Spleen (tissue), 7 donors: Measurements from ENCODE around the gene TTC23L.

Experiments
- POLR2A ChIP-seq, 3 donors: fragments of 450-650 bp; IDR thresholded peaks; one replicate each; pipeline ENCODE4 v1.5.1; 2017; ENCODE audit warnings: antibody characterized with exemption in 3 of 3, mild to moderate bottlenecking in 1 of 3
- POLR2AphosphoS5 ChIP-seq, 3 donors: sonication (generic); formaldehyde crosslinking; IDR thresholded peaks; one replicate each; pipeline ENCODE4 v1.5.1; 2017; ENCODE audit warnings: antibody characterized with exemption in 3 of 3
- TF ChIP-seq, protein P1 (sequence below), 11 experiments: fragments of 200-600 bp in 7 of 11; fragments of 450-650 bp in 4 of 11; sonication (generic) in 4 of 11; IDR thresholded peaks in 8 of 11; conservative IDR thresholded peaks in 3 of 11; 1 replicate in 7 of 11; 2 replicates in 4 of 11; pipeline versions ENCODE4 v1.4.0 to v1.8.0; 2016 to 2021; ENCODE audit warnings: antibody characterized with exemption in 11 of 11, inconsistent platforms in 4 of 11, mild to moderate bottlenecking in 1 of 11
- donor health status: DM: no; HTN: no; CAD: no; lungs with moderate emphysema.
- donor health status: DM: no; HTN: no; CAD: no.
- donor health status: DM: no; HTN: no; CAD: no.

- TF ChIP-seq, protein P1, sequence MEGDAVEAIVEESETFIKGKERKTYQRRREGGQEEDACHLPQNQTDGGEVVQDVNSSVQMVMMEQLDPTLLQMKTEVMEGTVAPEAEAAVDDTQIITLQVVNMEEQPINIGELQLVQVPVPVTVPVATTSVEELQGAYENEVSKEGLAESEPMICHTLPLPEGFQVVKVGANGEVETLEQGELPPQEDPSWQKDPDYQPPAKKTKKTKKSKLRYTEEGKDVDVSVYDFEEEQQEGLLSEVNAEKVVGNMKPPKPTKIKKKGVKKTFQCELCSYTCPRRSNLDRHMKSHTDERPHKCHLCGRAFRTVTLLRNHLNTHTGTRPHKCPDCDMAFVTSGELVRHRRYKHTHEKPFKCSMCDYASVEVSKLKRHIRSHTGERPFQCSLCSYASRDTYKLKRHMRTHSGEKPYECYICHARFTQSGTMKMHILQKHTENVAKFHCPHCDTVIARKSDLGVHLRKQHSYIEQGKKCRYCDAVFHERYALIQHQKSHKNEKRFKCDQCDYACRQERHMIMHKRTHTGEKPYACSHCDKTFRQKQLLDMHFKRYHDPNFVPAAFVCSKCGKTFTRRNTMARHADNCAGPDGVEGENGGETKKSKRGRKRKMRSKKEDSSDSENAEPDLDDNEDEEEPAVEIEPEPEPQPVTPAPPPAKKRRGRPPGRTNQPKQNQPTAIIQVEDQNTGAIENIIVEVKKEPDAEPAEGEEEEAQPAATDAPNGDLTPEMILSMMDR (IDR thresholded peaks at IDR 0.05 in 8 of 11, conservative IDR thresholded peaks at IDR 0.05 in 3 of 11), result no peak
- TF ChIP-seq POLR2AphosphoS5 (IDR thresholded peaks at IDR 0.05) (no peak), POLR2A (IDR thresholded peaks at IDR 0.05) (peak in 1 of 3 donors; percentile 9)
Measured at GRCh38 chr5:34929720-34930461, 90.9 kb downstream of the TTC23L start.
